Left renal pelvis (tissue), 4 donors: Measurements from ENCODE around the gene CA6. TPM values are rescaled to one million over a fixed set of nuclear protein-coding genes. Genes with fewer than 3 reads are reported as not detected.
"Not testable (repeated sequence)": the region's sequence is repeated elsewhere in the genome, so short reads cannot be mapped to it uniquely, and the experiment has no call there.

Source experiments
- DNase-seq, 4 donors: peaks; one replicate each; pipeline ENCODE4 v3.0.0-alpha.2; 2013; ENCODE audit warnings: low read depth in 4 of 4, low spot score in 3 of 4
- polyA plus RNA-seq, 4 donors: library from polyadenylated mRNA; unstranded; fragments of 120-200 nt; gene quantifications; one replicate each; pipeline ENCODE4 v1.2.1, GENCODE V29; 2013; ENCODE audit not compliant: insufficient read length in 4 of 4

The CA6 gene
- polyA plus RNA-seq, 4 donors = 0.12 TPM; not detected in 2

GRCh38 chr1:8968902-8969301 lies 23.2 kb downstream of the CA6 start:
- not testable (repeated sequence) for DNase-seq

GRCh38 chr1:8969937-8970336 lies 24.3 kb downstream of the CA6 start:
- no peak for DNase-seq

GRCh38 chr1:8970870-8971337 lies 25.2 kb downstream of the CA6 start:
- no peak for DNase-seq

GRCh38 chr1:8974551-8974950 lies 28.9 kb downstream of the CA6 start:
- no peak for DNase-seq

- no peak for DNase-seq
Observed at GRCh38 chr1:8976338-8976737, 30.7 kb downstream of the CA6 start.

- no peak for DNase-seq
Observed at GRCh38 chr1:8976896-8977450, 31.3 kb downstream of the CA6 start.

- no peak for DNase-seq
Observed at GRCh38 chr1:8980656-8981055, 35.0 kb downstream of the CA6 start.

- no peak for DNase-seq
Observed at GRCh38 chr1:8981169-8981568, 35.5 kb downstream of the CA6 start.

- no peak for DNase-seq
Observed at GRCh38 chr1:8984203-8984602, 38.5 kb downstream of the CA6 start.

- DNase-seq = no peak
Observed at GRCh38 chr1:8984990-8985389, 39.3 kb downstream of the CA6 start.

GRCh38 chr1:8985915-8986813 lies 40.5 kb downstream of the CA6 start:
- DNase-seq = no peak

GRCh38 chr1:8986814-8987190 lies 41.1 kb downstream of the CA6 start:
- no peak for DNase-seq

GRCh38 chr1:8987881-8988617 lies 42.4 kb downstream of the CA6 start:
- DNase-seq = no peak

GRCh38 chr1:8988618-8988967 lies 42.9 kb downstream of the CA6 start:
- no peak for DNase-seq

- no peak for DNase-seq
Observed at GRCh38 chr1:8989061-8989460, 43.4 kb downstream of the CA6 start.

GRCh38 chr1:8989821-8990220 lies 44.2 kb downstream of the CA6 start:
- DNase-seq = no peak

GRCh38 chr1:8992936-8993687 lies 47.4 kb downstream of the CA6 start:
- no peak for DNase-seq

GRCh38 chr1:8993962-8994675 lies 48.5 kb downstream of the CA6 start:
- not testable (repeated sequence) for DNase-seq

GRCh38 chr1:9001534-9002214 lies 56.0 kb downstream of the CA6 start:
- DNase-seq = not testable (repeated sequence)

- DNase-seq = not testable (repeated sequence)
Observed at GRCh38 chr1:9002215-9002560, 56.5 kb downstream of the CA6 start.
